HCT116 (cell line): ENCODE measurements around the gene ANKRD6.

Experiments used
- CEBPB ChIP-seq: IDR thresholded peaks from 2 replicates; pipeline ENCODE4 v1.6.1; 2012; ENCODE audit warnings: low read depth
- EGR1 ChIP-seq: IDR thresholded peaks from 2 replicates; pipeline ENCODE4 v1.6.1; 2012; ENCODE audit warnings: low read depth
- EZH2 ChIP-seq: fragments of 200-600 bp; sonication (generic); IDR thresholded peaks from 2 replicates; pipeline ENCODE4 v1.6.1; 2017; ENCODE audit warnings: antibody characterized with exemption, mixed run types
- EZH2phosphoT487 ChIP-seq: fragments of 200-600 bp; IDR thresholded peaks from 2 replicates; pipeline ENCODE4 v1.6.1; 2018; ENCODE audit warnings: antibody characterized with exemption, borderline replicate concordance
- FOSL1 ChIP-seq: IDR thresholded peaks from 2 replicates; pipeline ENCODE4 v1.6.1; 2012; ENCODE audit warnings: low read depth
- POLR2A ChIP-seq: IDR thresholded peaks from 2 replicates; pipeline ENCODE4 v1.7.0; 2011; ENCODE audit warnings: borderline replicate concordance; ENCODE audit not compliant: insufficient read depth, insufficient read length; ENCODE audit errors: extremely low read depth
- POLR2AphosphoS5 ChIP-seq: IDR thresholded peaks from 2 replicates; pipeline ENCODE4 v1.6.1; 2011; ENCODE audit warnings: mild to moderate bottlenecking, low read depth, low read length, moderate library complexity
- SP1 ChIP-seq: IDR thresholded peaks from 2 replicates; pipeline ENCODE4 v1.6.1; 2012; ENCODE audit warnings: low read depth
- ZFX ChIP-seq: fragments of 450-650 bp; IDR thresholded peaks from 2 replicates; pipeline ENCODE4 v1.6.1; 2017
- TF ChIP-seq, protein P1 (sequence below), 3 experiments: fragments of 200-600 bp in 1 of 3; sonication (generic) in 1 of 3; IDR thresholded peaks in 2 of 3; conservative IDR thresholded peaks in 1 of 3; 2 replicates each; pipeline ENCODE4 v1.5.1; 2012 to 2017; ENCODE audit warnings: low read depth in 2 of 3, low read length in 2 of 3, antibody characterized with exemption in 1 of 3, borderline replicate concordance in 1 of 3, control low read depth in 1 of 3, mild to moderate bottlenecking in 1 of 3, mixed read lengths in 1 of 3, mixed run types in 1 of 3, moderate library complexity in 1 of 3; ENCODE audit not compliant: insufficient read depth in 1 of 3
- TF ChIP-seq, protein P2 (sequence below): IDR thresholded peaks from 2 replicates; pipeline ENCODE4 v1.6.1; 2012

DNA sequence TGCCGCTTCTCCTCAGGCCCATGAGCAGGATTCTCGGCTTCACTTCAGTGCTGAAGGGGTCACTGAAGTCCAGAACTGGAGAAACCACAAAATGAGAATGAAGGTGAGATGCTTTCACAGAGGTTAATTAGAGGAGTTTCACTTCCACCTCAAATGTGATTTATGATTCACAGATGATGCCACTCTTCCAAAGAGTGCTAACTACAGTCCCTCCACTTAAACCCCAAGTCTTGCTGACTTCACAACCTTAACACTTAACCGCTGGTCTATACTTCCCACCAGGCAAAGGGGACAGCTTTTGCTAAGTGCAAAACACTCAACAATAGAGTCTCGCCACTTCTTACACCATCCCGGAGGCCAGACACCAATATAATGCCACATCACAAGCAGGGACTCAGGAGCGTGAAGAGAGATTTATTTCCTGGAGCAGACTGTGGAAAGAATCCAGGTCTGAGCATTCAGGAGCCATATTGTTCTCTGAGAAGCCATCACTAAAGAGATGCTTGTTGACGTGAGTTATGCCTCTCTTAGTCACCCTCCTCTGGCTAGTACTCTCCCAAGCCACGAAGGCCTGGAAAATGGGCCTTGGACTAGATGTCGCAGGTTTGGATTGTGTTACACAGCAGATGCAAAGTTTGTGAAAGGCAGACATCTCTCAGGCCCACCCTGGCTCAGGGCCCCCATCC, 45.3 kb upstream of the ANKRD6 start:
- TF ChIP-seq, protein P1, sequence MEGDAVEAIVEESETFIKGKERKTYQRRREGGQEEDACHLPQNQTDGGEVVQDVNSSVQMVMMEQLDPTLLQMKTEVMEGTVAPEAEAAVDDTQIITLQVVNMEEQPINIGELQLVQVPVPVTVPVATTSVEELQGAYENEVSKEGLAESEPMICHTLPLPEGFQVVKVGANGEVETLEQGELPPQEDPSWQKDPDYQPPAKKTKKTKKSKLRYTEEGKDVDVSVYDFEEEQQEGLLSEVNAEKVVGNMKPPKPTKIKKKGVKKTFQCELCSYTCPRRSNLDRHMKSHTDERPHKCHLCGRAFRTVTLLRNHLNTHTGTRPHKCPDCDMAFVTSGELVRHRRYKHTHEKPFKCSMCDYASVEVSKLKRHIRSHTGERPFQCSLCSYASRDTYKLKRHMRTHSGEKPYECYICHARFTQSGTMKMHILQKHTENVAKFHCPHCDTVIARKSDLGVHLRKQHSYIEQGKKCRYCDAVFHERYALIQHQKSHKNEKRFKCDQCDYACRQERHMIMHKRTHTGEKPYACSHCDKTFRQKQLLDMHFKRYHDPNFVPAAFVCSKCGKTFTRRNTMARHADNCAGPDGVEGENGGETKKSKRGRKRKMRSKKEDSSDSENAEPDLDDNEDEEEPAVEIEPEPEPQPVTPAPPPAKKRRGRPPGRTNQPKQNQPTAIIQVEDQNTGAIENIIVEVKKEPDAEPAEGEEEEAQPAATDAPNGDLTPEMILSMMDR (IDR thresholded peaks at IDR 0.05 in 2 of 3, conservative IDR thresholded peaks at IDR 0.05 in 1 of 3; ENCODE audit: borderline replicate concordance in 1 of 3, insufficient read depth in 1 of 3, low read depth in 2 of 3, low read length in 2 of 3), result no peak
- TF ChIP-seq, protein P2, sequence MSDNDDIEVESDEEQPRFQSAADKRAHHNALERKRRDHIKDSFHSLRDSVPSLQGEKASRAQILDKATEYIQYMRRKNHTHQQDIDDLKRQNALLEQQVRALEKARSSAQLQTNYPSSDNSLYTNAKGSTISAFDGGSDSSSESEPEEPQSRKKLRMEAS, result no peak
- TF ChIP-seq EZH2phosphoT487 (no peak), FOSL1 (no peak), EZH2 (no peak), EGR1 (no peak), POLR2AphosphoS5 (no peak), CEBPB (no peak), POLR2A (no peak), SP1 (no peak), ZFX (no peak)
